ENCODE measurements around the gene EIF4EBP3.
A peak's percentile ranks its signal among the peaks of the same experiment; 100 is the strongest.

The EIF4EBP3 gene

DNA sequence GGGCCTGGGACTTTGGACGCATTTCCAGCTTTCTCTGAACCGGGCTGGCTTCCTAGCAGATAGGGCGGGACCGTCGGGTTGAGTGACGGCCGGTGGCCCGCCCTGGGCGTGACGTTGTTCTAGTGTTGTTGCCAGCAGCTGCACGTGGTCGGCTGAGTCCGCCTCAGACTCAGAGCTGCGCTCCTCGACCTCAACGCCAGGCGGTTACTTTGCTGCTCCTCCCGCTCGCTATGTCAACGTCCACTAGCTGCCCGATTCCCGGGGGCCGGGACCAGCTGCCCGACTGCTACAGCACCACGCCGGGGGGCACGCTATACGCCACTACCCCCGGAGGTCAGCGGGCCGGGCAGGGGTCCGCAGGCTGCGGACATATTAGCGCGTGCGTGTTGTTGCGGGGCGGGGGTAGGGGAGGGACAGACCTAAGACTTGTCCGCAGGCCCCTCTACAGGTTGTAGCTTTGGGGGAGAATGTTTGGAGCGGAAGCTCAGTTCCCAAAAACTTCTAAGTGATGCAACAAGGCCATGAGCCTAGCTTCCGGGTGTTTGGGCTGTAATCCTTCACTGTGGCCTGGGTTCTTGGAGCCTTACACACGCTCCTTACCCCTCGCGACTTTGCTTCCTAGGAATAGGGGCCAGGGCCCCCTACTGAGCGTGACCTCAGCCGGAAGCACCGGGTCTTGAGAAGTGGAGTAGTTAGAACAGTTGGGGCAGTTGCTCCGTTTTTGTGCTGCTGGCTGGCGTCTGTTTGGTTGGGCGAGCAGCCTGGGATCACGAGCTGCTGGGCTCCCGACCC lies at the start of gene EIF4EBP3:
Gene EIF4EBP3 (plus strand): TSS at position 155 of the 792 bp plus-strand sequence. CDS start 76 bp downstream, at position 231.
- peak within 1 kb of the TSS; percentile 52 for H3K4me3 ChIP-seq (ENCODE audit: low read depth, low read length)
- TF ChIP-seq POLR2A (IDR thresholded peaks at IDR 0.05; ENCODE audit: extremely low read depth, insufficient read length) = peak; percentile 75
- TF ChIP-seq MYC (IDR thresholded peaks at IDR 0.05; ENCODE audit: low read depth, low read length) = peak; percentile 97
- TF ChIP-seq MAX (IDR thresholded peaks at IDR 0.05; ENCODE audit: low read depth, low read length) = peak; percentile 99
- TF ChIP-seq CTCF (IDR thresholded peaks at IDR 0.05; ENCODE audit: low read depth, low read length) = peak; percentile 23
- DNase-seq (ENCODE audit: low read depth) = peak; percentile 95

DNA sequence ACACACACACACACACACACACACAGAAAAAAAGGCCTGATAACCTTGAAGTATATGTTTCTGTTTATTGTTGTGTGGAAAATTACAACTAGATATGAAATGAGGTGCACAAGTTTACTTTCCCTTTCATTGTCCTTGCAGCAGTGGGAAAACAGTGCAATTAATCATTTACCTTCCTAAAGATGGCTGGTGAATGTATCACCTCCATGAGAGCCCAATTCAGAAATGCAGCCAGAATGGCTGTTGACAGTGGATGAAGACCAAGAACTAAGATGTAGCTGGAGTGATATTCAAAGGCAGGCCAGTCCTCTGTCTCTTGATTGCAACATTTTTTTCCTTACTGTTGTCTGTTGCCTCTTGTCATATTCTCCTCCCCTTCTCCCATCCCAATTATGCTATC lies 49.6 kb upstream of the EIF4EBP3 start:
- no peak overlapping the region for H3K4me3 ChIP-seq (ENCODE audit: low read depth, low read length)
- DNase-seq (ENCODE audit: low read depth) = no peak
- no peak for TF ChIP-seq CTCF (IDR thresholded peaks at IDR 0.05; ENCODE audit: low read depth, low read length)
- TF ChIP-seq POLR2A (IDR thresholded peaks at IDR 0.05; ENCODE audit: extremely low read depth, insufficient read length) = no peak
- no peak for TF ChIP-seq MYC (IDR thresholded peaks at IDR 0.05; ENCODE audit: low read depth, low read length)
- no peak for TF ChIP-seq MAX (IDR thresholded peaks at IDR 0.05; ENCODE audit: low read depth, low read length)

DNA sequence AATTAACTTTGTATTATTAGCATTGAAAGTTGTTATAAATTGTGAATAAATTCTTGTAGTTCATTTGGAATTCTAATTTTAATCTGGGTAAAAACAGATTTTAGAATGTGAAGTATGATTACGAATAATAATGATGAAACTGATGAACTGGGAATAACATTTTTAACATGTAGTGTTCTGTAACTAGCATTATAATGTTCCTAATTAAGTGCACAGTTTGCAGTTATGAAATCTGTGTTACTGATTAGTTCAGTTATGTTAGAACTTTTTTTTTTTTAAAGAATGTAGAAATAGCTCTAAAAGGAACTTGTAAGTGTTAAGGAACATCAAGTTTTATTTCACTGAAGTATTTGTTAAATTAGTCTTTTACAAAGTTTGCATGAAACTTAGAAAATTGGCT lies 48.9 kb upstream of the EIF4EBP3 start:
- no peak overlapping the region for H3K4me3 ChIP-seq (ENCODE audit: low read depth, low read length)
- no peak for TF ChIP-seq MAX (IDR thresholded peaks at IDR 0.05; ENCODE audit: low read depth, low read length)
- no peak for TF ChIP-seq MYC (IDR thresholded peaks at IDR 0.05; ENCODE audit: low read depth, low read length)
- TF ChIP-seq CTCF (IDR thresholded peaks at IDR 0.05; ENCODE audit: low read depth, low read length) = no peak
- no peak for TF ChIP-seq POLR2A (IDR thresholded peaks at IDR 0.05; ENCODE audit: extremely low read depth, insufficient read length)
- DNase-seq (ENCODE audit: low read depth) = no peak

DNA sequence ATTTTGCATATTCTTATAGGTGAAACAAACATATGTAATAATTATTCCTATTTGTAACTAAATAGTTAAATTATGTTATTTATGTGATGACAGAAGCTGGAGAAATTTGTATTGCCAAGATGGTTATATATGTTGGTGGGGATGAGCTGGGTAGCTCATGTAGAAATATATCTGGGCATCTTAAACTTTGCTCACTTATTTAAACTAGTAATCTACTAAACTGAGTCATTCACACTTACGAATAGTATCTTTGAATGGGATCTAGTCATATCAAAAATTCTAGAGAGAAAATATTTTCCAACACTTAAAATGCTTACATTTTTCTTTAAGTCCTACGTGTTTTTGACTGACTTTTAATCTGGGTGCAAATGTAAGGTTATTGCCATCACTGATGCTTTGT lies 44.6 kb upstream of the EIF4EBP3 start:
- TF ChIP-seq MAX (IDR thresholded peaks at IDR 0.05; ENCODE audit: low read depth, low read length) (no peak), POLR2A (IDR thresholded peaks at IDR 0.05; ENCODE audit: extremely low read depth, insufficient read length) (no peak), MYC (IDR thresholded peaks at IDR 0.05; ENCODE audit: low read depth, low read length) (no peak), CTCF (IDR thresholded peaks at IDR 0.05; ENCODE audit: low read depth, low read length) (no peak)
- H3K4me3 ChIP-seq (ENCODE audit: low read depth, low read length) = no peak overlapping the region
- DNase-seq (ENCODE audit: low read depth) = no peak

- DNase-seq (ENCODE audit: low read depth) = no peak
- H3K4me3 ChIP-seq (ENCODE audit: low read depth, low read length) = no peak overlapping the region
- TF ChIP-seq MAX (IDR thresholded peaks at IDR 0.05; ENCODE audit: low read depth, low read length) = no peak
- no peak for TF ChIP-seq MYC (IDR thresholded peaks at IDR 0.05; ENCODE audit: low read depth, low read length)
- TF ChIP-seq CTCF (IDR thresholded peaks at IDR 0.05; ENCODE audit: low read depth, low read length) = no peak
- no peak for TF ChIP-seq POLR2A (IDR thresholded peaks at IDR 0.05; ENCODE audit: extremely low read depth, insufficient read length)
Observed at GRCh38 chr5:140509898-140510297, 37.6 kb upstream of the EIF4EBP3 start.
